Activated CD8-positive, alpha-beta memory T cell treated with anti-CD3 and anti-CD28 coated beads, Interleukin-2, amount 50 U/mL, for 1 hour (primary cell): ENCODE data around the gene RTP2.

Experiments used
- DNase-seq: peaks from one replicate; pipeline ENCODE4 v3.0.0-alpha.2; 2020; ENCODE audit errors: extremely low read depth

The RTP2 gene

GRCh38 chr3:187702507-187703033 is at the start of gene RTP2:
TSS of gene RTP2 (minus strand) at chr3:187702557. CDS start at chr3:187702128, 429 bp downstream.
- no peak for DNase-seq

DNA sequence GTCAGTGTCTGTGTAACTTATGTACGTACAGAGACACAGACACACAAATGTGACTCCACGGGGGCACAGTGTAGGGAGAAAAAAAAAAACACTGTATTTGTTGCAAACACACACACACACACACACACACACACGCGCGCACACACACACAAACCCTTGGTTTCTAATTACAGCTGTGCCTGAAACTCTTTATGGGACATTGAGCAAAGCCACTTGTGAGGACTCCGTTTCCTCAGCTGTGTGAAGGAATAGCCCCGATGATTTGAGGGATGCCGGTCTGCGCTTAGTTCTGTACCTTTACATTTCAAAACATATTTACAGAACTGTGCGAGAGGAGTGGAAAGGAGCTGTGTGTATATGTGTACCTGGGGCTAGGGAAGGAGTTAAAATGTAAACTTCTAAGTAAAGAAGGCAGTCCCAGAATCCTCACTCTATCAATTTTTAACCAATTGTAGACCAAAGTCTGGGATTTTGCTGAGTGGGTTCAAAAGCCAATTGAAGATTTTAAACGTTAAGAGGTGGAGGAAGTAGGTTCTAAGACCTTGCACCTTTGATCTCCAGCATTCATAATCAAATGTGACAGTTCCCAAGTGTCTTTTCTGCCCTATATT is 48.3 kb upstream of the RTP2 start:
- no peak for DNase-seq

- DNase-seq: no peak
These were observed 47.7 kb upstream of the RTP2 start for GRCh38 chr3:187750006-187750512.

- no peak for DNase-seq
These were observed 45.7 kb upstream of the RTP2 start for GRCh38 chr3:187748050-187748481.

- DNase-seq: no peak
These were observed 45.1 kb upstream of the RTP2 start for GRCh38 chr3:187747506-187747905.

GRCh38 chr3:187746442-187747281 is 44.3 kb upstream of the RTP2 start:
- DNase-seq: no peak

DNA sequence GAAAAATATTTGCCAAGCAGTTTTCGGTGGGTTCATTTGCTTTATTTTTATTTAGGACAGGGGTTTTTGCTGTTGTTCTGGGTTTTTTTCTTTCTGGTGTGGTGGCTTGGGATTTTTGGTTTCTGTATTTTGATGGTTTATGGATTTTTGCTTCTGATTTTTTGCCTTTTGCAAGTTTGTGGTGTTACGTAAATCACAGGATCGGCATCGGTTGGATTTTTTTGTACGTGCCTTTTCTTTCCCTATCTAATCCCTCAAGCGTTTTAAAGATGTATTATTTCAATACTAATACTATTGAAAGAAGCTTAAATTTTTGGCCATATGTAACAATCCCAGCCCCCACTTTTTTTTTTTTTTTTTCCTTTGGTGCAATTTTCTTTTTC is 43.7 kb upstream of the RTP2 start:
- no peak for DNase-seq

DNA sequence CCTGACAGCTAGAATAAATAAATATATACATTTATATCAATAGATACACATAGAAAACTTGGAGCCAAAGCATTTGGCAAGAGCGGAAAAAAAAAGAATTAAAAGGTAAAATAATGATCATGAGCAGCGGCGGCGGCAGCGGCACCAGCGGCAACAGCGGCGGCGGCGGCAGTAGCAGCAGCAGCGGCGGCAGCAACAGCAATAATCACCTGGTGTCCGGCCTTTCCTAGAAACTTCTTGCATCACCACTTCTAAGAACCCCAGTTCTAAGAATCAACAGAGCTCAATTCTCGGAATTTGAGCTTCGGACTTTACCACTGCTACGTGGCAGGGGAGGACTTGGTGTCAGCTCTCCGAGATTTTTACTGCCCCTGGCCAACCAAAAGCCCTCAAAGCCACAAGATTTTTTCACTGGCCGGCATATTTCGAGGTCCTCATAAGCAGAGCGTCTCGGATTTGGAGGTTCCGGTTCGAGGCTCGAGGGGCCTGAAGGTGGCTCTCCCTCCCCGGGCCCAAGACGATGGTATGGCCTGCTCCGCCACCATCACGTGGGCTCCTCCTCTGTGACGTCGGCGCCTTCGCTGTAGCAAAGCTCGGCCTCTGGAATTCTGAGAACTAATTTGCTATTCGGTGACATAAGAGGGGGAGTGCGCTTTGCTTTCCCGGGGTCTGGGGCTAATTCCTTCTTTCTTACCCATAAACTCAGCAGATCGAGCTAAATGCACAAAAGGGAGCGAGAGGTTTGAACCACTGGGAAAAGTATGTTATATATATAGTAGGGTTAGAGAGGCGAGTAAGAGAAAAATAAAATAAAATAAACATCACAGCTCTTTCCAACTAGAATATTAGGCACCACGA is 43.1 kb upstream of the RTP2 start, which contains the start of gene BCL6:
BCL6 (minus strand) TSS at position 268 of the 858 bp plus-strand sequence. CDS start 11,775 bp downstream, outside the sequence.
- peak; percentile 80 for DNase-seq

DNA sequence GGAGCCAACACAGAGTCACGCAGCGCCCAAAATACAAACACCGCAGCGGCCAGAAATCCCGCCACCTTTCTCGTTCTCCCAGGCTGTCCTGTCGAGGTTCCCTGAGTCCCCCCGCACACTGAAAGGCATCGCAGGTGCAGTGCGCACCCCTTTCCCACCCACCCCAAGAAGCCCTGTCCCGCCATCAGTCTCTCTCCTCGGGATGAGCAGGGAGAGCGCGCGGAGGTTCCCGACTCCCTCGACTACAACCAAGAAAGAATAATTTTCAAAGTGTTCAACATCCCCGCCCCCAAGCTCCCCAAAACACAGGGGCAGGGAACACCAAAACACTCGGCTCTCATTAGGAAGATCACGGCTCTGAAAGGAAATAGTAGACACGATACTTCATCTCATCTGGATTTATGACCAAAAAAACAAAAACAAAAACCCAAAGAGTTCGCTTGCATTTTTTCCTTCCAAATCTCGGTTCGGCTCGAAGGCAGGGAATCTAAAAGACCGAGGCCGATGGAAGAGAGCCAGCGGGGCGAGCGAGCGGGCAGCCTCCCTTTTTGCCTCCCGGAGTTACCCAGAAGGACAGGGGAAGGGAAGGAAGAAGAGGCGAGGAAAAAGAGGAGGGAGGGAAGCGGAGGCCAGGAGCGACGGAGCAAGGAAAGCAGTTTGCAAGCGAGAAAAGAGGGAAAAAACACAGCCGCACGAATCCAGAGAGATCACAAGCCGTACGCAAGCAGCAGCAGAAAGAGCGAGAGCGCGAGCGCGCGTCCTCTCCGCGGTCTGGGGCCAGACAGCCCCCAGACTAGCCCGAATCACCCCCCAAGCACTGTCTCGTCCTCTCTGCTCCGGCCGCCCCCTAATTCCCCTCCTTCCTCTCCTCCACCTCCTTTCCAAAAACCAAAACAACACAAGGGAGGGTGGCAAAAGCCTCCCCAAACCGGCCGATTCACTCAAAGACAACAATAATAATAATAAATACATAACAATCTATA is 42.1 kb upstream of the RTP2 start:
- no peak for DNase-seq

DNA sequence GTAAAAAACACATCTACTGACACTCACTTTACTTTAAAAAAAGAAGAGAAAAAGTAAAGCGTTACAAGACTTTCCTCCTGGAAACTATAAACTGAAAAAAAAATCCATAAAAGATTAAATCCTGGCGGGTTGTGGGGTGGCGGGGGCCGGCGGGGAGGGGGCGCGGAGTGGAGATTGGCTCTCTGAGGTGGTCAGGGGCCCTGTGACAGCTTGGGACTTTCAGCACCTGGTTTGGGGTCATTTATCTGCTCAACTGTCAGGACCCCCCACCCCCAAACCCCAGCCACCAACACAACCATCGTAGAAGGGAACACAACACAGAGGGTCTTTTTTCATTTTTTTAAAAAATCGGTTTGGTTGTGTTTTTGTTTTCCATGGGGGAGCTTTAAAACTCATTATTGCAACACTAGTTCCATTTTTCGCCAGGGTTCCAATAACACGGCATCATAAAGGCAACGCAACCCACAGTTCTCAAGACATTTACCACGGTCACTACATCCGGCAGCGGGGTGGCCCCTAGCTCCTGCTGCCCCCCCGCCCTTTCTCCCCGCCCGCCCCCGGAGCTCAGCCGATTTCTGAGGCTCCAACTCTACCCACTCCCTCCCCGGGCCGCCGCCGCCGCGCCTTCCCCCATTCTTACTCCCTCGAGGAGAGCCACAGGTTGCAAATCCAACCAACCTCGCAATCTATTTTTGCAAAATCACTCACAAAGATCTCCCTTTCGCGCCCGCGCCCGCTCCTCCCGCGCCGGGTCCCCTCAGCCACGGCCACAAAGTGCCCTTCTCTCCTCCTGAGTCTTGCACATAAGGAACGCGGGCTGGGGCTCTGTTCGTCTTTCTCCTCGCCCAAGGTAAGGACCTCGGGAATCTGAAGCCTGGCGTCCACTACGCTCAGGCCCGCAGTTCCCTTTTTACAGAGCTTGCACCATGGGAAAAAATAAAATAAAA is 41.1 kb upstream of the RTP2 start:
- no peak for DNase-seq

DNA sequence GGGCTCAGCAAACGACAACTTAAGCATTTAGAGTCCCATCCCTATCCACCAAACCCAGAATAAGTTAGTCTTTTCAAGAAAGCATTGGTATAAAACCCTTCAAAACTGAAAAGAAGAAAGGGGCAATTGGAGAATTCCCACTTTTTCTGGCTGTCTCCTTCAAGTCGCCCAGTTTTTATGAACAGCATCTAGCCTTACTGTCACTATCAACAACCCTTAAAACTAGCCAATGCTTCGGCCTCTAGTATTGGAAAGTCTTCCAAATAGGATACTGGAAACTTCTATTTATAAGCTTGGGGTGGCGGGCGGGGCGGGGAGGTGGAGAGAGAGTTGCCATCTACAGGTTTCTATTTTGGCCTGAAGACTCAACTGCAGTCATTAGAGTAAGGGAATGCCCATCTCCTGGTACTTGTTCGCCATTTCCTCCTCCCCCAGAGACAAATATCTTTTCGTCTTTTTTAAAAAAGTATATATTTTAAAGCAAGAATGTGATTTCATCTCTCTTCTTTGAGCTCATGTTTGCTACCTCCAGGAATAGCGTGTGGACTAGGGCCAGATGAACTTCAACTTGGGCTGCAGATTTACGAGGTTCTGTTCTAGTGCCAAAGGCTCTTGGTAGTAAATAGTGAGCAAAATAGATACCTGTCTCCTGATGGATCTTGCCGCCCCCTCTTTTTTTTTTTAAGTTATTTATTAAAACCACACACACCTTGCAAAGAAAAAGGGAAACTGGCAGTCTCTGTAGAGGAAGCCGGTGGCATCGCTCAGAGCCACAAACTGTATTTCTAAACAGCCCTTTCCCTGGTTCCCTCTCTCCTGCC is 40.2 kb upstream of the RTP2 start:
- DNase-seq: no peak

DNA sequence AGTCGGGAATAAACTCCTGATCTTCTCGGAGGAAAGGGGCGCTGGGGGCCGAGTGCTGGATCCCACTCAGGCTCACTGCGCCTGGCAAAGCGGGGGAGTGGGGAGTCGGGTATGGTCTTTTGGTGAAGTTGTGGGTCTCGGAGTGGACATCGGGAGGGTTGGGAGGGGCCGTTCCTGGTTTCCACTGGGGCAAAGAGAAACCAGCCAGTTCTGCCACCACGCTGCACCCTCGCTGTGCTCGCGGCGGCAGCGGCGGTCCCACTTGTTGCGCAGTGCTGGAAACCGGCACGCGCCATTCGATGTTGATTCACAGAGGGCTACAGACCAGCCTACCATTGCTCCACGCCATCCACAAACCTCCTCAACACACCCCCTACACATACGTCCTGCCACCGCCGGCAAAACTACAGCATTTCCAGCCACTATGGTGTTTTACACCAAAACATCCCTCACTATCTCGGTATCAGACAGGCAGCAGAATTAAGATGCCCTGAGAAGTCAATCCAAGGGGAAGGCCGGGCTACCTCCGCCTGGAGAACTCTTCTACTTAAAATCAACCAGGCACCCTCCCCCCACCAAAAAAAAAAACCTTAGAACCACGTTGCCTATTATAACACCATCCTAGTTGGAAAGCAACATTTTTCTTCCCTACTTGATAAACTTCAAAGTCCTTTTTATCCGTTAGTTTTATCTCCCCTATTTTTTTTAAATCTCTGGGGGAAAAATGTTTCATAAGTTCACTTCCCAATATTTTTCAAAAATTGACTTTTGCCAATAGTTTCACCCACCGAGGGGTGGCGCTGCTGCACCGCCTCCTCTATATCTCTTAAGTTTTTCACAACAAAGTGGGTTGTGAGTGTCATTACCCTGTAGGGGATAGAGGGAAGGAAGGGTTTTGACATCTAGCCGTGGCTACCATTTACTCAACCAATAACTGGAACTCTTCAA is 39.3 kb upstream of the RTP2 start:
- no peak for DNase-seq

DNA sequence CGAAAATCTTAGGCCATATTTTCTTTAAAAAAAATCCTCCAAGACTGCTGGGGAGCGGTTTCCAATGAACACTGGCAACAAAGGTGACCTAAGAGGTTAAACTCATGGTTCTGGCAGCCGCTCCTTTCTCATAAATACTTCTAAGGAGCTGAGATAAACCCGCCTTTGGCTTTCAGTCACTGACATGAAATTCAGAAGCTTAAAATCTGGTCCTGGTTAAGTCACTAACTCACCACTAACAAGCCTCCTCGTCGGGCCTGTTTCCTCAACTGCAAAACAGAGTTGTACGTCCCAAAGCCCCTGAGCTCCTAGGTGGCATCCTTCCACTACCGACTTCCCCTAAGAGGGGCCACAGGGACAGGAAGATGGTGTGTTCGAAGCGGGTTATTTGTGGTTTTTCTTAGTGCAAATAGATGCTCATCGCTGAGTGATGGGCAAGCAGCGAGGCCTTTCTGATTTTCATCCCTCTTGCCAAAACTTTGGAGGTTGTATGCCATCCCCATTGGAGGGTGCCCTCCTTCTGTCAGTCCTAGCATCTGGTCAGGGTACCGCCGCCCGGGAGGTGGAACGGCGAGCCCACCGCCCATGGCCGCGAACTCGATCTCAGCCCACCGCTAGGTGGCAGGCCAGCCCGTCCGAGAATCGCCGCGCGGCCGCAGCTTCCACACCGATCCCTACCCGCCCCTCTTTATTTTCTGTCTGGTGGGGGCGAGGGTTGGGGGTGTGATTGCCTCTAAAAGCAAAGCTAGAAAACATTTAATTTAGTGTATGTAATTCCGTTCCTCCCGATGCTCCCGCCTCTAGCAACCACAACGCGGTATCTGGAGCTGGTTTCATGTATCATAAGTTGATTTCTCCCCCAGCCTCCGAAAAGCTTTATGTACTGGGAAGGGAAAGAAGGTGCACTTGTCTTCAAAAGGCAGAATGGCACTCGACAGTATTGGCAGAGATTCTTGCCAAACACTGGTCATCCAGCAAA is 38.4 kb upstream of the RTP2 start:
- no peak for DNase-seq

DNA sequence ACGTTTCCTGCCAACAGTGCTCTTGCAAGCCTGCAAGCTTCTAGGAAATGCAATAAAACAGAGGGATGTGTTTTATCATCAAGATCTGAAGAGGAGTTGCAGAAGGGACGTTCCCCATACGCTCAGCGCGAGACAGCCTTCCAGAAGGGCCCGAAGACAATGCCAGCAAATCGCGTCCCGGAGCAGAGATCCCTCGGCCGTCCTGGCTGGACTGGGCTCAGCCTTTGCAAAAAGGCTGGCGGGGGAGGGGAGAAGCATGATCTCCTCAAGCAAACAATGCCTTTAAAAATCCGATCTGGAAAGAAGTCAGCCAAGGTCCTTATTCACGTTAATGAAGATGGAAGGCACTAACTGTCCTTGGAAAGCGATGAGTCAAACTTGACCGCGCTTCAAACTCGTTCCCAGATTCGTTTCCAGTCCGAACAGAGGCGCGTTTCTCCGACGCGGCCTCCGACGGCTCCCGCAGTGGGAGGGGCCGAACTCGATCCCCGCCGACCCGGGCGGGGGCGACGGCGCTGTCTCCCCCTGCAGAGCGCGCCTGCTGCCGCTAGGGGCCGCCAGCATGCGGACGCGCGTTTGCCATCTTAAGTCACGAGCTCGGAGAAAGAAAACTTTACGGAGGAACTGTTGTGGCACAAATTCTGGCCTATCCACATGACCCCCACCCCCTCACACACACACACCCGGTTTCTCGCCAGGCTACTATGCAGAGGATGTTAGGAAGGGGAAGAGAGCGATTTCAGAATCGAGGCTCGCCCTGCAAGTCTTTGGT is 37.4 kb upstream of the RTP2 start:
- no peak for DNase-seq

DNA sequence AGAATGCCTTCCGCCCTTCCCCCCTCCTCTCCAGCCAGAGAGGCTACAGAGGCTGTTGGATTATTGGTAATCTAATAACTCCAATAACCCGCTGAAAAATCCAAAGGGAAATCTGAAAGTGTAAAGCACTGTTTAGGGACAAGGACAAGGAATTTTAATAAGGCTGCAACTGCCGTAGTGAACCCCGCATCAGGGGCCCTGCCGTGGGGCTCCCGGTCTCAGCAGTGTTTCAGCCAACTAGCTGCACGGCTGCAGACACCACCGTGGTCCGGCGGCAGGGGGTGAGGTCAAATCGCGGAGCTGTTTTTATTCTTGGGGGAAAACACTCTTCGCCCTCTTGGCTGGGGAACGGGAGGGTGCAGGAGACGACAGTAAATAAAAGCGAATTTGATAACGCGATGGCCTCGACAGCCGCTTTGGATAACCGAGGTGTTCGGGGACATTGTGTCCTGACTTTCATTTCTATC is 36.8 kb upstream of the RTP2 start:
- DNase-seq: no peak
